ENCODE results near the gene MSI2. TPM values are rescaled to one million over a fixed set of nuclear protein-coding genes. Genes with fewer than 3 reads are reported as not detected.

MSI2 gene
- total and polyA plus RNA-seq, 8 donors, result 35.0 to 49.5 (median 47.5) TPM

DNA sequence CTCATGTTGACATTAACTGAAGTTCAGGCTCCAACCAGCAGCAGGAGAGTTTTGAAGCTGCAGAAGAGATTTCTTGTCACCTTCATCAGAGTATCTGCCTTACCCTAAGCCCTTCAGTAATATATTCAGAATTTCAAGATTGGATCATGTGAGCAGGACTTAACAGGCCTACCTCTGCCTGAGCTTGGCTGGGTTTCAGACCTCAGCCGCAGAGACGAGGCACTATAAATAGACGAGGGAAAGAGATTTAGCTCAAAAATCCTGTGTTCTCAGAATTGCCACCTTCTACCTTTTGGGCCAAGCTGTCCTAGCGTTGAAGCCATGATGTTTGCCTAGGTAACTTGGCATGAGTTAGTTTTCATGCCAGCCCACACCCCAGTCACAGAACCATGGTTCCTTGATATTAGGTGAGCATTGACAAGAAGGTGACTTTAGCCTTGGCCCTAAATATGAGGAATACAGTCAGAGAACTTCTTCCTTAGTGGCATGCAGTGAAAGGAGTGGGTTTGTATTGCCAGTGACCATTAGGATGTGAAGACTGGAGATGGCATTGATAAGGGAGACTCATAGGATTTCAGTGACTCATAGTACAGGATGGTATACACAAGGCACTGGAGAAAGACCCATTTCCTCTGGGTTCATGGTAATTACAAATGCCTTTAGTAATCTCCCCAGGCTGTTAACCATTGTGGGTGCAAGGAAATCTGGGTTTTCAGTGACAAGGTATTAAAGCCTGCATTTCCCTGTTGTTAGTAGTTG lies 224.3 kb downstream of the MSI2 start:
- Histone ChIP-seq H3K4me1 (no peaks in the 10 kb centered on the region), H3K9me3 (no peaks in the 10 kb centered on the region), H3K4me3 (no peak overlapping the region), H3K36me3 (no peaks in the 10 kb centered on the region), H3K27me3 (no peaks in the 10 kb centered on the region), H3K27ac (no peak overlapping the region)
- ATAC-seq (peak; percentile 58), DNase-seq (no peak)
- intact Hi-C loops (cut with DNase I), result no loop called here
- TF ChIP-seq, protein P1, sequence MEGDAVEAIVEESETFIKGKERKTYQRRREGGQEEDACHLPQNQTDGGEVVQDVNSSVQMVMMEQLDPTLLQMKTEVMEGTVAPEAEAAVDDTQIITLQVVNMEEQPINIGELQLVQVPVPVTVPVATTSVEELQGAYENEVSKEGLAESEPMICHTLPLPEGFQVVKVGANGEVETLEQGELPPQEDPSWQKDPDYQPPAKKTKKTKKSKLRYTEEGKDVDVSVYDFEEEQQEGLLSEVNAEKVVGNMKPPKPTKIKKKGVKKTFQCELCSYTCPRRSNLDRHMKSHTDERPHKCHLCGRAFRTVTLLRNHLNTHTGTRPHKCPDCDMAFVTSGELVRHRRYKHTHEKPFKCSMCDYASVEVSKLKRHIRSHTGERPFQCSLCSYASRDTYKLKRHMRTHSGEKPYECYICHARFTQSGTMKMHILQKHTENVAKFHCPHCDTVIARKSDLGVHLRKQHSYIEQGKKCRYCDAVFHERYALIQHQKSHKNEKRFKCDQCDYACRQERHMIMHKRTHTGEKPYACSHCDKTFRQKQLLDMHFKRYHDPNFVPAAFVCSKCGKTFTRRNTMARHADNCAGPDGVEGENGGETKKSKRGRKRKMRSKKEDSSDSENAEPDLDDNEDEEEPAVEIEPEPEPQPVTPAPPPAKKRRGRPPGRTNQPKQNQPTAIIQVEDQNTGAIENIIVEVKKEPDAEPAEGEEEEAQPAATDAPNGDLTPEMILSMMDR (IDR thresholded peaks at IDR 0.05), result no peak

DNA sequence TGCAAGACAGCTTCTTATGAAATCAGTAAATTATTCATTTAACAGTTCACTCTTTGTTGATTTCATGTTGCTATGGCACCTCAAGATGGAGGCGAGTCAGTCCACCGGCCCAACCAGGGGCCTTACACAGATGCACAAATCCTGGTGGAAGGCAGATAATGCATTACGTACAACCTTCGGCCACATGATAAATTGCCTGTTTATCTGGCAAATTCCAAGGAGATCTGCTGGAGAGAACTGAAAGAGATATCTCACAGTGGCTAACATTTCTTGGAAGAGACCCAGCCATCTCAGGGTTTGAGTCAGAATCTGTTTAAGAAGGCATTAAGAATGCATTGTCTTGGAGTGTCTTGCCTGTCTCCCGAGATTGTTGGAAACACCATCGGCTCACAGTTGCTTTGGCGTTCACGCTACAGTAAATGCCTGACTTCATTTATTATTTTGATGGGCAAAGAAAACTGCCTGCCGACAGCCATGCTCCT lies 225.6 kb downstream of the MSI2 start:
- no peaks in the 10 kb centered on the region for H3K9me3 ChIP-seq
- H3K27ac ChIP-seq, result no peak overlapping the region
- H3K4me1 ChIP-seq, result no peaks in the 10 kb centered on the region
- ATAC-seq, result peak; percentile 50
- no peaks in the 10 kb centered on the region for H3K27me3 ChIP-seq
- intact Hi-C loops (cut with DNase I), result no loop called here
- H3K4me3 ChIP-seq, result no peak overlapping the region
- no peak for DNase-seq
- TF ChIP-seq, protein P1 (IDR thresholded peaks at IDR 0.05), result no peak
- H3K36me3 ChIP-seq, result no peaks in the 10 kb centered on the region

DNA sequence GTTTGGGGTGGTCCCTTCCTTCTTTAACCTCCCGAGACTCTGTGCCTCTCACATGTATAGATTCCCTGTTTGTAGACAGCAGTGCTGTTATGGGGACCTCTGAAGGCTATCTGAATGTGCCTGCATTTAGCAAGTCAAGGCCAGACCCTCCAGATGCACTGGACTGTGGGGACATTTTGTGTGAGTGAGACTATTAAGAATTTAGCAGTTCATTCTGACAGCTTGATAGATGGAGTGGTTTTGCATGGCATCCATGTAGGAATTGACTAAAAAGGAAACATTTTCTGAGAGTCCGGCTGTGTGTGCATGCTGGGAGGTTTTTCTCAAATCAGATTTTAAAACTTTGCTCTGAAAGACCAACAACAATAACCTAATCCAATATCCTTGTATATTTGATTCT lies 226.3 kb downstream of the MSI2 start:
- intact Hi-C loops (cut with DNase I), result no loop called here
- no peaks in the 10 kb centered on the region for H3K36me3 ChIP-seq
- peaks cover 0 to 5% of the 10 kb centered on the region in 2 donors for H3K4me1 ChIP-seq
- no peak for ATAC-seq
- H3K27ac ChIP-seq, result no peak overlapping the region
- no peaks in the 10 kb centered on the region for H3K27me3 ChIP-seq
- no peaks in the 10 kb centered on the region for H3K9me3 ChIP-seq
- H3K4me3 ChIP-seq, result no peak overlapping the region
- no peak for DNase-seq
- TF ChIP-seq, protein P1 (IDR thresholded peaks at IDR 0.05), result no peak

DNA sequence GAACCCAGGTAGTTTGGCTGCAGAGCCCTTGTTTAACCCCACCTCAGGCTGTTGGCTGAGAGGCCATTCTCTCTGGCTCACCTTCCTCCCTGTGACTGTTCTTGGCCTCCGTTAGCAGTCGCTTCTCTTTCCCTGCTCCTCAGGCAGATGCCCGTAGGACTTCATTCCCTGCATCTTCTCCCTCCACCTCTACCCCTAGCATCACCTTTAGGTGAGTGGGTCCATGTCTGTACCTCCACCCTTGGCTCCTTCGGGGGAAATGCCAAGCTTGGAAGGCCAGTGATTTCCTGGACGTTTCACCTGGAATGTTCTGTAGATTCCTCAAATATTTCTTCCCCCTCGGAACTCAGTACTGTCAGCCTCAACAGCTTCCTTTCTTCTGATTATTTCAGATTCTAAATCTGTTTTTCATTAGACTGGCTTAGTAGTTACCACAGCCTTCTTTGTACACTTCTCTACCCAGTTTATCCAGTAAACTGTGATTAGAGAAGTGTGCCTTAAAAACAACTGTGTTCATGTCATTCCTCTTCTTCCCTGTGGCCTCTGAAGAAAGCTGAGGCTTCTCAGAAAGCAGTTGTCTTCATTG lies 227.9 kb downstream of the MSI2 start:
- ATAC-seq (no peak), DNase-seq (no peak)
- H3K27me3 ChIP-seq, result no peaks in the 10 kb centered on the region
- TF ChIP-seq, protein P1 (IDR thresholded peaks at IDR 0.05), result no peak
- intact Hi-C loops (cut with DNase I), result no loop called here
- no peaks in the 10 kb centered on the region for H3K36me3 ChIP-seq
- H3K4me3 ChIP-seq, result no peak overlapping the region
- H3K4me1 ChIP-seq, result peaks cover 0 to 5% of the 10 kb centered on the region in 2 donors
- no peak overlapping the region for H3K27ac ChIP-seq
- no peaks in the 10 kb centered on the region for H3K9me3 ChIP-seq

DNA sequence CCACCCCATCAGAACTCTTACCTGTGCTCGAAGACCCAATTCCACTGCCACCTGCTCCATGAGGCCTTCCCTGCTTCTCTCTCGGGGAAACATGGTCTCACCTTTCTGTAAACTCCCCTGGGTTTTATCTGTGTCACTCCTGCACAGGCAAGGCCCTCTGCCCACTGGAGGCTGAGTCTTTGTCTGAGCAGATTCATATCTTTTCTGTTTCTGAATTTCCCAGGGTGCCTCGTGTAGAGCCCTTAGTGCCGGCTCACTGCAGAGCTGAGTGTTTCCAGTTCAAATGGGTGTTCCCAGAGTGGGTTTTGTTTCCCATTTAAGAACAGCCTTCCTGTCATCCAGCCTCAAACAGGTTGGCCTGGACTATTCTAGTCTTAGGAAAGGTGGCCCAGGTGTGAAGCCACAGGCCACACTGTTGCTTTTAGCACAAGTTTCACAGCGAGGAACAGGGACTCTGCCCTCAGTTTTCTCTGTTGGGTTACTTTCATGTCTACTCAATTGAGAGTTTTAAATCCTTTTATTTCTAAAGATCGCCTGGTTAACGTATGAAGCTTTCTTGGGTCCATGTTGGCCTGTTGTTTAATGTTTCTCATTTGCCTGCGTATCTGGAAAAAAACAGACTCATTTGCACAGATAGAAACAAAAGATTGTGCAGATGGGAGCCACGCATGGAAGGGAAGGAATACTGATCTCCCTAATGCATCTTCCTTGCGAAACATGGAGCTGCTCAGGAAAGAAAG lies 228.7 kb downstream of the MSI2 start:
- intact Hi-C loops (cut with DNase I), result no loop called here
- Histone ChIP-seq H3K4me3 (no peak overlapping the region), H3K36me3 (no peaks in the 10 kb centered on the region), H3K9me3 (no peaks in the 10 kb centered on the region), H3K27ac (no peak overlapping the region), H3K27me3 (no peaks in the 10 kb centered on the region), H3K4me1 (peaks cover 0 to 5% of the 10 kb centered on the region in 2 donors)
- DNase-seq (no peak), ATAC-seq (no peak)
- TF ChIP-seq, protein P1 (IDR thresholded peaks at IDR 0.05), result no peak

All from left lung (tissue), 10 donors.